ENCODE data around the gene SLC7A14.

DNA sequence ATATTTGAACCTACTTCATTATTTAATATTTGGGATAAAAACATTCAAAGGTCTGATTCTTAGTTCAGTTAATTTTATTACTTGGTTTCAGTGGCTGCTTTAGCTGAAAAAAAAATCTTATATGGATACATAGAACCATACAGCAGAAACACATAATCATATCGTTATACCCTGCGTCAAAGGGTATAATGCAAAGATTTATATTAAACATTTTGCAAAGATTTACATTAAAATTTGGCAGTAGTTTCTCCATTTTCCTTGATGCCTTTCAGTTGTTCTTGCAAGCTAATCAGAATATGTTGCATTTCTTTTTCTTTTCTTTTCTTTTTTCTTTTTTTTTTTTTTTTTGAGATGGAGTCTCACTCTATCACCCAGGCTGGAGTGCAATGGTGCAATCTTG lies 135.8 kb downstream of the SLC7A14 start:
- no peak for TF ChIP-seq CTCF (conservative IDR thresholded peaks at IDR 0.05; ENCODE audit: low read depth, low read length)
- no peak for TF ChIP-seq EZH2 (IDR thresholded peaks at IDR 0.05; ENCODE audit: borderline replicate concordance, low read depth, low read length, poor library complexity, severe bottlenecking)

Measured in A673 (cell line).